IPS-18a (cell line): ENCODE data around the gene R3HDM1.
"Not testable (repeated sequence)": the region's sequence is repeated elsewhere in the genome, so short reads cannot be mapped to it uniquely, and the experiment has no call there.

Experiments used
- H3K27ac ChIP-seq: one replicate; pipeline ENCODE4 v1.5.1; 2013; ENCODE audit warnings: low read length
- H3K27me3 ChIP-seq: one replicate; pipeline ENCODE4 v1.6.1; 2013; ENCODE audit warnings: mild to moderate bottlenecking, low read length; ENCODE audit not compliant: control insufficient read depth, insufficient read depth
- H3K36me3 ChIP-seq: one replicate; pipeline ENCODE4 v1.6.1; 2013; ENCODE audit warnings: low read depth, low read length; ENCODE audit not compliant: control insufficient read depth
- H3K4me1 ChIP-seq: one replicate; pipeline ENCODE4 v1.6.1; 2013; ENCODE audit warnings: low read depth, low read length; ENCODE audit not compliant: control insufficient read depth
- H3K4me3 ChIP-seq: one replicate; pipeline ENCODE4 v1.5.1; 2013; ENCODE audit warnings: low read length
- H3K9ac ChIP-seq: one replicate; pipeline ENCODE4 v1.6.1; 2013; ENCODE audit warnings: mild to moderate bottlenecking, low read length, moderate library complexity
- H3K9me3 ChIP-seq: one replicate; pipeline ENCODE4 v1.6.1; 2013; ENCODE audit warnings: low read depth, low read length; ENCODE audit not compliant: control insufficient read depth

R3HDM1 gene

GRCh38 chr2:135679125-135679524 is 147.8 kb downstream of the R3HDM1 start:
- Histone ChIP-seq H3K4me1 (no peaks in the 10 kb centered on the region), H3K9me3 (no peaks in the 10 kb centered on the region), H3K27ac (no peak overlapping the region), H3K4me3 (no peak overlapping the region), H3K27me3 (no peaks in the 10 kb centered on the region), H3K36me3 (peaks cover 50% of the 10 kb centered on the region), H3K9ac (no peak overlapping the region)

GRCh38 chr2:135685361-135685760 is 154.1 kb downstream of the R3HDM1 start:
- Histone ChIP-seq H3K27ac (no peak overlapping the region), H3K27me3 (no peaks in the 10 kb centered on the region), H3K9me3 (no peaks in the 10 kb centered on the region), H3K4me1 (no peaks in the 10 kb centered on the region), H3K36me3 (peaks cover 8% of the 10 kb centered on the region), H3K9ac (no peak overlapping the region), H3K4me3 (no peak overlapping the region)

- peaks cover 3% of the 10 kb centered on the region for H3K36me3 ChIP-seq
- no peak overlapping the region for H3K4me3 ChIP-seq
- H3K9me3 ChIP-seq: no peaks in the 10 kb centered on the region
- no peaks in the 10 kb centered on the region for H3K27me3 ChIP-seq
- no peak overlapping the region for H3K9ac ChIP-seq
- H3K4me1 ChIP-seq: no peaks in the 10 kb centered on the region
- H3K27ac ChIP-seq: no peak overlapping the region
Observed at GRCh38 chr2:135688978-135689377, 157.7 kb downstream of the R3HDM1 start.

- no peaks in the 10 kb centered on the region for H3K9me3 ChIP-seq
- H3K4me1 ChIP-seq: no peaks in the 10 kb centered on the region
- no peak overlapping the region for H3K27ac ChIP-seq
- no peaks in the 10 kb centered on the region for H3K27me3 ChIP-seq
- peaks cover 3% of the 10 kb centered on the region for H3K36me3 ChIP-seq
- H3K9ac ChIP-seq: no peak overlapping the region
- no peak overlapping the region for H3K4me3 ChIP-seq
Observed at GRCh38 chr2:135689679-135690078, 158.4 kb downstream of the R3HDM1 start.

- Histone ChIP-seq H3K27me3 (no peaks in the 10 kb centered on the region), H3K9me3 (no peaks in the 10 kb centered on the region), H3K27ac (no peak overlapping the region), H3K4me1 (no peaks in the 10 kb centered on the region), H3K4me3 (no peak overlapping the region), H3K9ac (no peak overlapping the region), H3K36me3 (no peaks in the 10 kb centered on the region)
Observed at GRCh38 chr2:135694711-135695110, 163.4 kb downstream of the R3HDM1 start.

GRCh38 chr2:135698838-135699237 is 167.6 kb downstream of the R3HDM1 start:
- Histone ChIP-seq H3K27ac (no peak overlapping the region), H3K4me1 (no peaks in the 10 kb centered on the region), H3K9me3 (no peaks in the 10 kb centered on the region), H3K9ac (no peak overlapping the region), H3K27me3 (no peaks in the 10 kb centered on the region), H3K4me3 (no peak overlapping the region), H3K36me3 (no peaks in the 10 kb centered on the region)

GRCh38 chr2:135701442-135701841 is 170.2 kb downstream of the R3HDM1 start:
- no peak overlapping the region for H3K27ac ChIP-seq
- H3K9ac ChIP-seq: no peak overlapping the region
- no peaks in the 10 kb centered on the region for H3K27me3 ChIP-seq
- no peaks in the 10 kb centered on the region for H3K9me3 ChIP-seq
- no peak overlapping the region for H3K4me3 ChIP-seq
- H3K36me3 ChIP-seq: no peaks in the 10 kb centered on the region
- H3K4me1 ChIP-seq: no peaks in the 10 kb centered on the region

- H3K9ac ChIP-seq: no peak overlapping the region
- H3K4me1 ChIP-seq: no peaks in the 10 kb centered on the region
- no peak overlapping the region for H3K4me3 ChIP-seq
- no peaks in the 10 kb centered on the region for H3K27me3 ChIP-seq
- H3K36me3 ChIP-seq: no peaks in the 10 kb centered on the region
- no peaks in the 10 kb centered on the region for H3K9me3 ChIP-seq
- H3K27ac ChIP-seq: no peak overlapping the region
Observed at GRCh38 chr2:135703300-135703699, 172.0 kb downstream of the R3HDM1 start.

- H3K4me3 ChIP-seq, H3K27ac ChIP-seq, H3K9me3 ChIP-seq, H3K4me1 ChIP-seq, H3K27me3 ChIP-seq, H3K36me3 ChIP-seq, H3K9ac ChIP-seq: not testable (repeated sequence)
Observed at GRCh38 chr2:135704075-135704474, 172.8 kb downstream of the R3HDM1 start.

GRCh38 chr2:135708159-135708558 is 176.9 kb downstream of the R3HDM1 start:
- H3K4me1 ChIP-seq: no peaks in the 10 kb centered on the region
- peaks cover 7% of the 10 kb centered on the region for H3K36me3 ChIP-seq
- H3K27me3 ChIP-seq: no peaks in the 10 kb centered on the region
- no peaks in the 10 kb centered on the region for H3K9me3 ChIP-seq
- no peak overlapping the region for H3K9ac ChIP-seq
- H3K4me3 ChIP-seq: no peak overlapping the region
- H3K27ac ChIP-seq: no peak overlapping the region

GRCh38 chr2:135709992-135710391 is 178.7 kb downstream of the R3HDM1 start:
- Histone ChIP-seq H3K9me3 (no peaks in the 10 kb centered on the region), H3K27me3 (no peaks in the 10 kb centered on the region), H3K4me1 (no peaks in the 10 kb centered on the region), H3K4me3 (no peak overlapping the region), H3K9ac (no peak overlapping the region), H3K27ac (no peak overlapping the region), H3K36me3 (peaks cover 9% of the 10 kb centered on the region)

- not testable (repeated sequence) for H3K27ac ChIP-seq, H3K9me3 ChIP-seq, H3K4me1 ChIP-seq
Observed at GRCh38 chr2:135715086-135715485, 183.8 kb downstream of the R3HDM1 start.

More at GRCh38 chr2:135715086-135715485, 183.8 kb downstream of the R3HDM1 start:
- not testable (repeated sequence) for H3K9ac ChIP-seq, H3K4me3 ChIP-seq, H3K27me3 ChIP-seq
- H3K36me3 ChIP-seq: peaks cover 28% of the 10 kb centered on the region
